Activated CD4-positive, alpha-beta T cell treated with anti-CD3 and anti-CD28 coated beads for 24 hours (primary cell): ENCODE results near the gene CLP1.
"Not testable (repeated sequence)": the region's sequence is repeated elsewhere in the genome, so short reads cannot be mapped to it uniquely, and the experiment has no call there.

ENCODE experiments used
- DNase-seq, 2 donors: peaks; one replicate each; pipeline ENCODE4 v3.0.0-alpha.2; 2020; ENCODE audit warnings: low read depth in 2 of 2

Gene CLP1

GRCh38 chr11:57641011-57641807 is 16.4 kb upstream of the CLP1 start:
- DNase-seq = no peak

- no peak for DNase-seq
These were observed 13.8 kb upstream of the CLP1 start for GRCh38 chr11:57643802-57644201.

GRCh38 chr11:57644748-57645688 is 12.5 kb upstream of the CLP1 start:
- peak; percentile 80 to 84 for DNase-seq

GRCh38 chr11:57645689-57646085 is 11.9 kb upstream of the CLP1 start:
- DNase-seq = no peak

GRCh38 chr11:57646194-57646798 is 11.3 kb upstream of the CLP1 start:
- no peak for DNase-seq

GRCh38 chr11:57646799-57647303 is 10.7 kb upstream of the CLP1 start:
- no peak for DNase-seq

- no peak for DNase-seq
These were observed 10.2 kb upstream of the CLP1 start for GRCh38 chr11:57647372-57647771.

- no peak for DNase-seq
These were observed 9.4 kb upstream of the CLP1 start for GRCh38 chr11:57647960-57648800.

GRCh38 chr11:57648801-57649735 is 8.5 kb upstream of the CLP1 start:
- no peak for DNase-seq

GRCh38 chr11:57649826-57650738 is 7.5 kb upstream of the CLP1 start, which contains the start of gene YPEL4:
YPEL4 (minus strand) TSS chr11:57649912; CDS start chr11:57647107, 2,805 bp downstream.
- DNase-seq = peak; percentile 40 to 41

GRCh38 chr11:57650739-57651090 is 6.8 kb upstream of the CLP1 start:
- DNase-seq = no peak

- DNase-seq = no peak
These were observed 6.2 kb upstream of the CLP1 start for GRCh38 chr11:57651408-57651807.

- DNase-seq = not testable (repeated sequence)
These were observed 5.3 kb upstream of the CLP1 start for GRCh38 chr11:57652230-57652629.

GRCh38 chr11:57652662-57653061 is 4.9 kb upstream of the CLP1 start:
- DNase-seq = no peak

- DNase-seq = no peak
These were observed 4.4 kb upstream of the CLP1 start for GRCh38 chr11:57653163-57653562.

GRCh38 chr11:57656885-57657193 is 723 bp upstream of the CLP1 start:
- no peak for DNase-seq

- DNase-seq = no peak
These were observed 430 bp downstream of the CLP1 start for GRCh38 chr11:57658023-57658361.

- DNase-seq = no peak
These were observed 2.1 kb downstream of the CLP1 start for GRCh38 chr11:57659669-57660068.

- no peak for DNase-seq
These were observed 5.3 kb downstream of the CLP1 start for GRCh38 chr11:57662893-57663292.
